Adipose tissue (tissue), 3 donors: ENCODE results near the gene PEPD. TPM values are rescaled to one million over a fixed set of nuclear protein-coding genes. Genes with fewer than 3 reads are reported as not detected.

ENCODE experiments used
- H3K27ac ChIP-seq: one replicate; pipeline ENCODE4 v1.5.1; 2013; ENCODE audit warnings: low read depth, low read length
- WGBS, 3 donors: extraction: QIAGEN DNeasy Blood & Tissue Kit; methylation state at CpG; one replicate each; pipeline ENCODE4 v1.1.7; 2013; 5-methylcytosine and 5-hydroxymethylcytosine counted together
- polyA plus RNA-seq, 3 donors: library from polyadenylated mRNA; stranded (reverse); fragments of 200-250 nt; gene quantifications; one replicate each; pipeline ENCODE4 v1.2.3, GENCODE V29; 2013
- donor health status: healthy with polysubstance abuse.
- donor health status: Bipolar disorder and iron deficiency.
- donor health status: healthy.

Gene PEPD
- polyA plus RNA-seq, 3 donors: 23.5 to 129 (median 79.8) TPM

GRCh38 chr19:33350538-33351309, 170.9 kb downstream of the PEPD start:
- WGBS, 3 donors: 67 to 84% (median 70%) methylated on average over 12 of the region's 12 CpGs
- no peak overlapping the region for H3K27ac ChIP-seq

- H3K27ac ChIP-seq: no peak overlapping the region
- 75 to 87% (median 84%) methylated on average over 12 of the region's 12 CpGs for WGBS, 3 donors
Observed at GRCh38 chr19:33349319-33350289, 172.0 kb downstream of the PEPD start.

- WGBS, 3 donors: 63 to 68% (median 63%) methylated on average over 12 of the region's 12 CpGs
- H3K27ac ChIP-seq: no peak overlapping the region
Observed at GRCh38 chr19:33348301-33349010, 173.1 kb downstream of the PEPD start.

DNA sequence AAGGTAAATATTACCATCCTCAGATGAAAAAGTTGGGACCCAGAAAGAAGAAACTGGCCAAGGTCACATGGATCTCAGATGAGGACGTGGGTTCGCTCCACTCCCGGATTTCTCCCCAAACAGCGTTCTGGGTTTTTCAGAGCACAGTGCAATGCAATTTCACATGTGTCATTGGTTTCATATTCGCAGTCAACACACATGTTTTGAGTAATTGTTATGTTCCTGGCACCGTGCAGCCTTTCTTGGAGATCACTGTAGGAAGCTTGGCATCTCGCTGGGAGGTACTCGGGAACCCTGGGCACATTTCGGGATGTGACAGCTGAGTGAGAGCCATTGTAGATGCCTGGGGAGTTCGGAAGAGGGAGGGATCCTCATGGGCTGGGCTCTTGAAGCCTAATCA, 174.3 kb downstream of the PEPD start:
- H3K27ac ChIP-seq: no peak overlapping the region
- WGBS, 3 donors: 81 to 91% (median 90%) methylated on average over 10 of the region's 10 CpGs

DNA sequence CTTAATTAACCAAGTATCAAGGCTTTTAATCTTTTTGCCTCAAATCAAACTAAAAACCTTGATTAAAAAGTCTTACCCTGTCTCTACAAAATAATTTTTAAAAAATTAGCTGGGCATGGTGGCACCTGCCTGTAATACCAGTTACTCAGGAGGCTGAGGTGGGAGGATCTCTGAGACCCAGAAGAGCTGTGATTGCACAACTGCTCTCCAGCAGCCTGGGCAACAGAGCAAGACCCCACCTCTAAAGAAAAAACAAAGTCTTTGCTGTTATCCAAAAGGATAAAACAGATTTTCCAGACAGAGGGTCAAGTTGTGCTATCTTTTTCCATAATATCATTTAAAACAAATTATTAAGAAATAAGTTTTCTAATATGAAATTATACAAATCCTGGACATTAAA, 174.9 kb downstream of the PEPD start:
- no peak overlapping the region for H3K27ac ChIP-seq

DNA sequence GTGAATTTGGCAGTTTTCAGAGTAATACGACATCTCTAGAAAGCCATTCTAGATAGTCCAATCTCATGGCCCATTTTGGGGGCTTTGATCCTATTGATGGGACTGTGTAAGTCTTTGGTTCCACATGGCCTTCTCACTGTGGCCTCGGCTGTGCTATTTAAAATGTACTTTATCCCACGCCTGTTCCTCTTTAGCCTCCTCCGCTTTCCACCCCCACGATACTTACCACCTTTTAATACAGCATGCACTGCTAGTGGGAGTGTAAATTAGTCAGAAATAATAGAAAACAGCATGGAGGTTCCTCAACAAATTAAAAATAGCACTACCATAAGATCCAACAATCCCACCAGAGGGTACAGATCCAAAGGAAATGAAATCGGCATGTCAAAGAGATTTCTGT, 176.4 kb downstream of the PEPD start:
- WGBS, 3 donors: 89 to 91% (median 90%) methylated on average over 6 of the region's 6 CpGs
- no peak overlapping the region for H3K27ac ChIP-seq

- 35 to 40% (median 38%) methylated on average over 4 of the region's 4 CpGs for WGBS, 3 donors
- no peak overlapping the region for H3K27ac ChIP-seq
Observed at GRCh38 chr19:33344573-33344925, 177.0 kb downstream of the PEPD start.

DNA sequence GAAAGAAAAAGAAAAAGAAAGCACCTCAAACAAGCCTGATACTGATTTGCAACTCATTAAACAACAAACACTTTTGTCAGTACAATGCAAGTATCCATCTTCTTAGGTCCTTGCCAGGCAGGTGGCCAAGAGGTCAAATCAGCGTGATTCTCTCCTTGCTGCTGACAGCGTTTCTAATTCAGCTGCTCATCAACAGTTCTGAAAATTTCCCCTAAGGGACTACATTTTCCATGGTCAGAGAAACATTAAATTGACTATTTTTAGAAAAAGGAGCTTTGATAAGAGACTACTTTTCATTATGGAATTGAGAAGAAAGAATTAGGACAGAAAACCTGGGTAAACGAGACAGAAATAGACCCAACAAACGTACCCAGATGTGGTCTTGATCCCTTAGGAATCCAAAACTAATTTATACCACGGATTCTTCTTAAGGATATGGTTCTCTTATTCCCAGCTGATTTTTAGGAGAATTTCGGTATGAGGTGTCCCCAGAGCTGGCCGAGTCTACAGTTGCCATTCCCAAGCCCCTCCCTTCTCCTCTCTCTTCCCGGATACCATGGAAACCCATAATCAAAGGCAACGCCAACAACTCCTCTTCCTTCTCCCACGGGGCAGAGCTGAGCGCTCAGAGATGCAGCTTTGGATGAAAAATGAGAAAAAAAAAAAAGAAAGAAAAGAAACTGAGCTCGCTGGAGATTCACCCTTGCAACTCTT, 177.6 kb downstream of the PEPD start:
- no peak overlapping the region for H3K27ac ChIP-seq
- WGBS, 3 donors: 18 to 29% (median 26%) methylated on average over 12 of the region's 12 CpGs

DNA sequence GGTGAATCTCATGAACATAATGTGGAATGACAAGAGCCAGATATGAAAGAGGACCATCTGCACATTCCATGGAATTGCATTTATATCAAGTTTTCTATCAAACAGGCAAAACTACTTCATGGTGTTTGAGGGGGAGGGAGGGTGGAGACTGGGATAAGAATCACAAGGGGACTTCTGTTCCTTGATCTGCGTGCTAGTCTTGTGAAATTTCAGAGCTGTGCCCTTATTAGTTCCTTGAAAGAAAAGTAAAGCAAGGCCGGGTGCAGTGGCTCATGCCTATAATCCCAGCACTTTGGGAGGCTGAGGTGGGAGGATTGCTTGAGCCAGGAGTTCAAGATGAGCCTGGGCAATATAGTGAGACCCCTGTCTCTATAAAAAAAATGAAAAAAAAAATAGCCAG, 178.3 kb downstream of the PEPD start:
- 58 to 78% (median 61%) methylated on average over 2 of the region's 2 CpGs for WGBS, 3 donors
- H3K27ac ChIP-seq: no peak overlapping the region

DNA sequence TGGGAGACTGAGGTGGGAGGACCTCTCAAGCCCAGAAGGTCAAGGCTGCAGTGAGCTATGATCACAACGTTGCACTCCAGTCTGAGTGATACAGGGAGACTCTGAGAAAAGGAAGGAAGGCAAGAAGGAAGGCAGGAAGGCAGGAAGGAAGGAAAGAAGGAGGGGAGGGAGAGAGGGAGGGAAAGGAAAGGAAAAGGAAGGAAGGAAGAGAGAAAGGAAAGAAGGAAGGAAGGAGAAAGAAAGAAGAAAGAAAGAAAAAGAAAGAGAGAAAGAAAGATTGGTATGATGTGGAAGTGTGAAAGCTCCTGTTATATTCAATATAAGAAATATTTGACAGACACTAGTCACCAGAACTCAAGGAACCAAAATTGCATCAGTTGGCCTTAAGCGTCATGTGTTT, 180.6 kb downstream of the PEPD start:
- 14 to 70% (median 21%) methylated on average over 2 of the region's 2 CpGs for WGBS, 3 donors
- H3K27ac ChIP-seq: no peak overlapping the region

DNA sequence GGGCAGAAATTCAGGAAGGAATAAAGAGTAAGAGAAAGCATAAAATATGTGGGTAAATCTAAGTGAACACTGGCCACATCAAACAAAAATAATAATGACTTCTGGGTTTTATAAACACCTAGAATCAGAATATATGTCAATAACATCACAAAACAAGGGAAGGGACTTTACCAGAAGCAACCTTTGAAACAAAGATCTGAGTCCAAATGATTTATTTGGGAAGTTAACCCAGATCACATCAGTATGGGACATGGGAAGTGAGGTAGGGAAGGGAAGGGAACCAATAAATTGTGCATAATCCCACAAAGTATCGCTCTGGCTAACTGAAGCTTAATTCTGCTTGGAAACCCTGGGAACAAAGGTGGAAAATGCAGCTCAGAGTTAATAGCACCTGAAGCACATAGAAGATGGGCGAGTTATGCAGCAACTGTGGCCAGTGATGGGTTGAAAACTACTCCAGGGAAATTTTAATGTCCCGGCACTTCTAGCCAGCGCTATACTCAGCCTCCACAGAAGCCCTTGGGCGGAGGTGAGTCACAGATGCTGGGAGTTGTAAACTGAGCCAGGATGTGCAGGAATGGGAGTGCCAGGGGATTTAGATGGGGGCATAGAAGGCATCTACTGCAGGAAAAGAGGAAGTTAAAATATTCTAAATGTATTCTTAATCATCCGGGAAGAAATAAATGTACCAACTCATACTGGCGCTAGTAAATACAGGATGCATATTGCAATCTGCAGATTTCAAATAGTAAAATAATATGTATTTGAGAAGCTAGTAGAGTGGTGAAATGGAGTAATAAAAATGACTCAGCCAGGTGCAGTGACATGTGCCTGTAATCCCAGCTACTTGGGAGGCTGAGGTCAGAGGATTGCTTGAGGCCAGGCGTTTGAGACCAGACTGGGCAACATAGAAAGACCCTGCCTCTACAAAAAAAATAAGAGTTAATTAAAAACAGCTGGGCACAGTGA, 182.3 kb downstream of the PEPD start:
- 75 to 83% (median 81%) methylated on average over 8 of the region's 8 CpGs for WGBS, 3 donors

More for the DNA sequence above, 182.3 kb downstream of the PEPD start:
- no peak overlapping the region for H3K27ac ChIP-seq

Other genes starting within 250 kb of the PEPD start
- 100 to 1,000 TPM in 1 of 3 donors, 10 to 100 TPM in 2; 33.6 to 335 (median 60.3) TPM for gene CEBPA, start 219.3 kb downstream of the PEPD start, polyA plus RNA-seq
- gene CEBPG, start 148.1 kb downstream of the PEPD start, polyA plus RNA-seq: 10 to 100 TPM in 2 of 3 donors, 1 to 10 TPM in 1; 8.3 to 19.3 (median 15.4) TPM
- 1 to 10 TPM in 1 of 3 donors, under 1 TPM in 2; 0.56 to 1.2 (median 0.91) TPM for gene CHST8, start 100.2 kb upstream of the PEPD start, polyA plus RNA-seq